ENCODE data around the gene ANXA11. TPM values are rescaled to one million over a fixed set of nuclear protein-coding genes. Genes with fewer than 3 reads are reported as not detected.

Gene ANXA11
- total RNA-seq, 1 experiment from 2014 or later: 56.0 TPM

DNA sequence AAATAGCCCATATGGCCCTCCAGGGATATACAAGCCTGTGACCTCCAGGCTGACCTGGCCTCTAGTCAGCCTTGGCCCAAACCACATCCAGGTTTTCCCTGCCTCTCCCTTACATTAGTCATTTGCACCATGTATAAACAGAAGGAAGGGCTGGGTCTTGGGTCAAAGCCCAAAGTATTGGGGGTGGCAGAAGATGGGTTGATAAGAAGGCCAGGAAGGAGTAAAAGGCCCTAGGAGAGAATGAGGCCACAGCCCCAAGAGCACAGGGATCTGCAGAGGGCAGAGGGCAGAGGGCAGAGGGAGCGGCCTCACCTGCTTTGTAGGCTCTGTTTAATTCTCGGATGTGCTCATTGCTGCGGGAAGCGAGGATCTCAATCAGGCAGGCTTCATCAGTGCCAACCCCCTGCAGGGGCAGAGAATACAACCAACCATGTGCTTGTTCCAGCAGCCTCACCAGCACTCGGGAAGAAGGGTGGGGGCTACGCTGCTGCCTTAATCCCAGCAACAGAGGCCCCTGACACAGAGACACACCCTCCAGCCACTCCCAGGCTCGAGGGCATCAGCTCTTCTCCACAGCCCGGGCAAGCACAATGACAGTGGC lies 41.5 kb downstream of the ANXA11 start:
- DNase-seq: no peak
- H3K36me3 ChIP-seq (ENCODE audit: insufficient read depth, low read length): no peaks in the 10 kb centered on the region
- no peak overlapping the region for H3K9ac ChIP-seq (ENCODE audit: low read length)
- H3K9me2 ChIP-seq (replicated peaks; ENCODE audit: insufficient read depth, low read length): no peaks in the 10 kb centered on the region
- no peaks in the 10 kb centered on the region for H3K27me3 ChIP-seq (ENCODE audit: low read length)
- no peaks in the 10 kb centered on the region for H4K20me1 ChIP-seq (ENCODE audit: insufficient read depth, low read depth, low read length)
- H3K4me1 ChIP-seq (ENCODE audit: low read length): no peaks in the 10 kb centered on the region
- no peaks in the 10 kb centered on the region for H3K9me3 ChIP-seq (ENCODE audit: low read length)
- no peak overlapping the region for H3K4me3 ChIP-seq (ENCODE audit: low read length)
- no peak overlapping the region for H3K27ac ChIP-seq (ENCODE audit: low read length)
- H3K79me2 ChIP-seq (ENCODE audit: low read length): no peaks in the 10 kb centered on the region
- no peak overlapping the region for H2AFZ ChIP-seq (ENCODE audit: low read length)
- no peak overlapping the region for H3K4me2 ChIP-seq (ENCODE audit: low read depth, low read length, poor library complexity, severe bottlenecking)

DNA sequence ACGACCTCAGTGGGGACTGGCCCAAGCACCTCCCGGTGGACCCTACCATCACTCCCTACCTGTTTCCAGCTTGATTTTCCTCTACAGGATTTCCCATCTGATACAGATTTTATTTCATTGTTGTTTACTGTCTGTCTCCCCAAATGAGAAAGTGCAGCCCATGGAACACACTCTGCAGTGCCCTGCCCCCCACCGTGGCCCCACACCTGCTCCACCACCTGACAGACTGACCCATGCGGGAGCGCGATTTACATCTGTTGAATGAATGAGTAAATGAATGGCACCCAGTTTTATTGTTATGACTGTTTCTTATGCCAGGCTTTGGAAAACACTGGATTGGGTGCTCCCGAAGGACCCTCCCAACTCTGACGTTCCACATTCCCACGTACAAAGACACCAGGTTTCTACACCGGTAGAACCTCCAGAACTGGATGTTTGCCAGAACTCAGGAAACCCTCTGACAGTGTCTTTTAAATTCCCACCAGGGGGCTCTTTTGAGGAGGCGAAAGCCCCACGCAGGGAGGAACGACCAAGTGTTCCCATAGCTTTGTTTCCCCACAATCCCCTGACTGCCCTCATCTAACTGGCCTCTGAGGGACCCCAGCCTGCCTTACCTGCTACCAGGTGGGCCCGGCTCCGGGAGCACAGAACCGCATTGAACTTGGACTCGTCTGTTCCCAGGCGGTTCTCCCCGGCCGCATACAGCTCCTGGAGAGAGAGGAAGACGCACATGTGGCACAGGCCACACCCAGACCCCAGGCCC lies 43.8 kb downstream of the ANXA11 start:
- no peaks in the 10 kb centered on the region for H3K9me2 ChIP-seq (replicated peaks; ENCODE audit: insufficient read depth, low read length)
- H3K36me3 ChIP-seq (ENCODE audit: insufficient read depth, low read length): no peaks in the 10 kb centered on the region
- no peaks in the 10 kb centered on the region for H3K79me2 ChIP-seq (ENCODE audit: low read length)
- no peak overlapping the region for H3K4me3 ChIP-seq (ENCODE audit: low read length)
- no peak overlapping the region for H3K27ac ChIP-seq (ENCODE audit: low read length)
- peak; percentile 61 for DNase-seq
- H4K20me1 ChIP-seq (ENCODE audit: insufficient read depth, low read depth, low read length): no peaks in the 10 kb centered on the region
- no peak overlapping the region for H3K4me2 ChIP-seq (ENCODE audit: low read depth, low read length, poor library complexity, severe bottlenecking)
- H3K9me3 ChIP-seq (ENCODE audit: low read length): no peaks in the 10 kb centered on the region
- no peaks in the 10 kb centered on the region for H3K27me3 ChIP-seq (ENCODE audit: low read length)
- no peak overlapping the region for H3K9ac ChIP-seq (ENCODE audit: low read length)
- H3K4me1 ChIP-seq (ENCODE audit: low read length): no peaks in the 10 kb centered on the region
- H2AFZ ChIP-seq (ENCODE audit: low read length): no peak overlapping the region

DNA sequence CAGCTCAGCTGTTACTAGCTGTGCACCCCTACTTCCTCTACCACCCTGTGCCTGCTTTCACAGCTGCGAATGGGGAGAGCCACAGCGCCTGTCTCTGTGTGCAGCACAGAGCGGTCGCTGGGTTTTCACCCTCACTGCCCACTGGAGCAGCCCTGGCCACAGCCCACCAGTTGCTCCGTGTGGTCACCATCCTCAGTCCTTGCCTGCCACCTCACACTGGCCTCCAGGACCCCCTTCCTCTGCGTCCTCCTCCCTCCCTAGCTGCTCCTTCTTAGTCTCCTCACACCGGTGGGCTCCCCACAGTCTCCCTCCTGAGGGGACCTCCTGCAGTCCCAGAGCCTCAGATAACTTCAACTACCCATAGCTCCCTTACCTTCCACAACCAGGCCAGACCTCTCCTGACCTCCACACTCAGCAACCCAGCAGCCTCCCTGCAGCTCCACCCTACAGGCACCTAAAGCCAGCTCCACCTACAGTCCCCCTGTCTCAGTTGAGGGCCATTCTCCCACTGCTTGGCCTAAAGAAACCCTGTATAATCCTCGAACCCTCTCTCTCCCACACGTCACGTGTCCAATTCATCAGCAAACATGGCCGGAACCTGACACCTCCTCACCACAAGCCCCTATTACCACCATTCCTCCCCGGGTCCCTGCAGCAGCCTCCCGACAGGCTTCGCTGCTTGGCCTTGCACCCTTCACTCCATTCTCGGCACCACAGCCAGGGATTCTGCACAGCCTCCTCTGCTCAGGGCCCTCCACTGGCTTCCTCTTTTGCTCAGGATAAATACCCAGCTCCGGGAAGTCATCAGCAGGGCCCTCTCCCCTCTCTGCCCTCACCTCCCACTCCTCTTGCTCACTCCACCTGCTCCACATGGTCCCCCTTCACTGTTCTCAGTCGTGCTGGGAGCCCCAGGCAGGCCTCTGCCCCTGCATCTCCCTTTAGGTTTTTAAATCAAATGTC lies 44.7 kb downstream of the ANXA11 start:
- Histone ChIP-seq H3K27me3 (ENCODE audit: low read length) (no peaks in the 10 kb centered on the region), H3K36me3 (ENCODE audit: insufficient read depth, low read length) (no peaks in the 10 kb centered on the region), H4K20me1 (ENCODE audit: insufficient read depth, low read depth, low read length) (no peaks in the 10 kb centered on the region), H3K4me1 (ENCODE audit: low read length) (no peaks in the 10 kb centered on the region), H3K4me2 (ENCODE audit: low read depth, low read length, poor library complexity, severe bottlenecking) (no peak overlapping the region), H3K9ac (ENCODE audit: low read length) (no peak overlapping the region), H2AFZ (ENCODE audit: low read length) (no peak overlapping the region), H3K9me3 (ENCODE audit: low read length) (no peaks in the 10 kb centered on the region), H3K9me2 (replicated peaks; ENCODE audit: insufficient read depth, low read length) (no peaks in the 10 kb centered on the region), H3K27ac (ENCODE audit: low read length) (no peak overlapping the region), H3K79me2 (ENCODE audit: low read length) (no peaks in the 10 kb centered on the region), H3K4me3 (ENCODE audit: low read length) (no peak overlapping the region)
- DNase-seq: no peak

DNA sequence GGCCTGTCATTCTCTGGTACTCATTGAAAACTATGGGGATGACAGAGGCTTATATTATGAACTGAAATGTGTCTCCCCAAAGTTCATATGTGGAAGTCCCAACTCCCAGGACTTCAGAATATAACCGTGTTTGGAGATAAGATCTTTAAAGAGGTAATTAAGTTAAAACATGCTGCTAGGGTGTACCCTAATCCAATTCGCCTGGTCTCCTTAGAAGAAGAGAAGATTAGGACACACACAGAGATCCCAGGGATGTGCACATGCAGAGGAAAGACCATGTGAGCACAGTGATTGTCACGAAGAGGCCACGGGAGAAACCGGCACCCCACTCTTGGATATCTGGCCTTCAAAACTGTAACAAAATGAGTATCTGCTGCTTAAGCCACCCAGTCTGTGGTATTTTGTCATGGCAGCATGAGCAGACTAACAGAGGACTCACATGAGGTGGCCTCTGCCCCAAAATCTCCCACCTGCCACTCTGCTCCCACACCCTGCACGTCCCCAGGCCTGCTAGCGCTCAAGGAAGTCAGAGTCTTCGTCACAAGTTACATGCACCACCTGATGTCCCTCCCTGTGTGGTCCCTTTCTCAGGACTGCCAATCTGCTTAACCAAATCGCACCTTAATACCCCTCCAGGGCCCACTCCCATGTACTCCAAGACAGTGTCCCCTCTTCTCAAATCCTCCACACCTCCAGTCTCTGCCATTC lies 46.0 kb downstream of the ANXA11 start:
- Histone ChIP-seq H3K9me3 (ENCODE audit: low read length) (no peaks in the 10 kb centered on the region), H3K9me2 (replicated peaks; ENCODE audit: insufficient read depth, low read length) (no peaks in the 10 kb centered on the region), H3K9ac (ENCODE audit: low read length) (no peak overlapping the region), H3K4me3 (ENCODE audit: low read length) (no peak overlapping the region), H3K79me2 (ENCODE audit: low read length) (no peaks in the 10 kb centered on the region), H3K36me3 (ENCODE audit: insufficient read depth, low read length) (no peaks in the 10 kb centered on the region), H3K27ac (ENCODE audit: low read length) (no peak overlapping the region), H4K20me1 (ENCODE audit: insufficient read depth, low read depth, low read length) (no peaks in the 10 kb centered on the region), H3K27me3 (ENCODE audit: low read length) (no peaks in the 10 kb centered on the region), H2AFZ (ENCODE audit: low read length) (no peak overlapping the region), H3K4me2 (ENCODE audit: low read depth, low read length, poor library complexity, severe bottlenecking) (no peak overlapping the region), H3K4me1 (ENCODE audit: low read length) (no peaks in the 10 kb centered on the region)
- no peak for DNase-seq

DNA sequence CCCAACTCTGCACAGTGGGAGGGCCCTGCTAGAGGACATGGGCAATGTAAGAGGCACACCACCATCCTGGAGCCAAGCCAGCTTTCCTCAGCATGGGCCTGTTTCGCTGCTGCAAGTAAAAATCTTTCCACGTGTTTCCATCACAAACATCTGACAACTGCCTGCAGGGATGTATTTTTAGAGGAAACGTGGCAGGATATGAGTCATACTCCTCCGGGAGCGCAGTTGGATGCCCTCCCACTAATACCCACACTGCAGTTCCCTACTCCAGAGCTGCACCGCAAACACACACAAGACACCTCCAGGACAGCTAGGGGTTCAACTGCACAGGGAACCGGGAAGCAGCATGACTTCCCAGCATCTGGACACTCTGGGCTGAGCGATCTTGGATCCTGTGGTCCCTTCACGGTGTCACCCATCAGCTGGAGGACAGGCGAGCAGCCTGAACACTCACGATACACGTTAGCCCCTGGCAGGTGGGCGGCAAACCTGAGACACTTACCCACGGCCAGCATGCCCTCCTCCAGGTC lies 46.7 kb downstream of the ANXA11 start:
- H3K36me3 ChIP-seq (ENCODE audit: insufficient read depth, low read length): no peaks in the 10 kb centered on the region
- H2AFZ ChIP-seq (ENCODE audit: low read length): no peak overlapping the region
- no peaks in the 10 kb centered on the region for H3K9me3 ChIP-seq (ENCODE audit: low read length)
- H3K27me3 ChIP-seq (ENCODE audit: low read length): no peaks in the 10 kb centered on the region
- H3K4me2 ChIP-seq (ENCODE audit: low read depth, low read length, poor library complexity, severe bottlenecking): no peak overlapping the region
- no peak for DNase-seq
- H3K4me3 ChIP-seq (ENCODE audit: low read length): no peak overlapping the region
- H4K20me1 ChIP-seq (ENCODE audit: insufficient read depth, low read depth, low read length): no peaks in the 10 kb centered on the region
- H3K27ac ChIP-seq (ENCODE audit: low read length): no peak overlapping the region
- H3K4me1 ChIP-seq (ENCODE audit: low read length): no peaks in the 10 kb centered on the region
- H3K79me2 ChIP-seq (ENCODE audit: low read length): no peaks in the 10 kb centered on the region
- no peak overlapping the region for H3K9ac ChIP-seq (ENCODE audit: low read length)
- no peaks in the 10 kb centered on the region for H3K9me2 ChIP-seq (replicated peaks; ENCODE audit: insufficient read depth, low read length)

DNA sequence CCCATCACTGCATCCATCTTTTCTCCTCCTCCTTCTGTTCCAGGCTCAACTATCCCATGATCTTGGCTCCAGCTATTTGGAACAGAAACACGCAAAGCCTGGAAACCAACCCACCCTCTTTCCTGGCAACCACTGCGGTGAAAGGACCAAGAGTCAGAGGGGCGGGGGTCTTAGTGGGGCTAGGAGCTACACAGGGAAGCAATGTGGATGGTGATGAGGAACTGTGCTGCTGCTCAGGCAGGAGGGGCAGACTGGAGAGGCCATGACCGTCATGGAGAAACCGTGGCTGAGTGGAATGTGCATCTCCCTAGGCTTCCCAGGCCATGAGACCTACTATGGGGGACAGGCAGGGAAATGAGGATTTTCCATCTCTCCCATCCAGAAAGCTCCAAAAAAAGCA lies 47.2 kb downstream of the ANXA11 start:
- H4K20me1 ChIP-seq (ENCODE audit: insufficient read depth, low read depth, low read length): no peaks in the 10 kb centered on the region
- no peak for DNase-seq

DNA sequence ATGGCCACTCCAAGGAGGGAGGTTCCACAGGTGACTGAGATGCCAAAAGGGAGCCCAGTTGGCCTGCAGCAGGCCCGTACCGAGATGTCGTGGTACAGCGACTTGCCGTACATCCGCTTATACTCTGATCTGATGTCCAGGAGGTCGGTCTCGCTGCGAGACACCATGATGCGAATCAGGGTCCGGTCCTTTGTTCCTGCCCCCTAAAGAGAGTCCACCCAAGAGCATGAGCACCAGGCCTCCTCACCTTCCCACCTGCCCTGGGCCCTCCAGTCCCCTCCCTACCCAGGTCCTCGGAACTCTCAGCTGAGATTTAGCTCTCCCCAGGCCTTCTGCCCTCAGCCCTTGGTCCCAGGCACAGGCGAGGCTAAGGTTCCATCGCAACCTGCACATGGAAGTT lies 47.8 kb downstream of the ANXA11 start:
- H3K79me2 ChIP-seq (ENCODE audit: low read length): no peaks in the 10 kb centered on the region
- no peaks in the 10 kb centered on the region for H3K9me3 ChIP-seq (ENCODE audit: low read length)
- no peaks in the 10 kb centered on the region for H3K4me1 ChIP-seq (ENCODE audit: low read length)
- H3K27ac ChIP-seq (ENCODE audit: low read length): no peak overlapping the region
- no peaks in the 10 kb centered on the region for H4K20me1 ChIP-seq (ENCODE audit: insufficient read depth, low read depth, low read length)
- H3K9ac ChIP-seq (ENCODE audit: low read length): no peak overlapping the region
- H3K4me2 ChIP-seq (ENCODE audit: low read depth, low read length, poor library complexity, severe bottlenecking): no peak overlapping the region
- DNase-seq: no peak
- no peak overlapping the region for H2AFZ ChIP-seq (ENCODE audit: low read length)
- H3K27me3 ChIP-seq (ENCODE audit: low read length): no peaks in the 10 kb centered on the region
- H3K9me2 ChIP-seq (replicated peaks; ENCODE audit: insufficient read depth, low read length): no peaks in the 10 kb centered on the region
- no peak overlapping the region for H3K4me3 ChIP-seq (ENCODE audit: low read length)
- H3K36me3 ChIP-seq (ENCODE audit: insufficient read depth, low read length): no peaks in the 10 kb centered on the region

More for the DNA sequence above, 47.2 kb downstream of the ANXA11 start:
- no peaks in the 10 kb centered on the region for H3K9me3 ChIP-seq (ENCODE audit: low read length)
- no peaks in the 10 kb centered on the region for H3K9me2 ChIP-seq (replicated peaks; ENCODE audit: insufficient read depth, low read length)
- H3K27ac ChIP-seq (ENCODE audit: low read length): no peak overlapping the region
- no peaks in the 10 kb centered on the region for H3K36me3 ChIP-seq (ENCODE audit: insufficient read depth, low read length)
- H2AFZ ChIP-seq (ENCODE audit: low read length): no peak overlapping the region
- H3K4me2 ChIP-seq (ENCODE audit: low read depth, low read length, poor library complexity, severe bottlenecking): no peak overlapping the region
- H3K79me2 ChIP-seq (ENCODE audit: low read length): no peaks in the 10 kb centered on the region
- H3K4me3 ChIP-seq (ENCODE audit: low read length): no peak overlapping the region
- H3K27me3 ChIP-seq (ENCODE audit: low read length): no peaks in the 10 kb centered on the region
- no peaks in the 10 kb centered on the region for H3K4me1 ChIP-seq (ENCODE audit: low read length)
- no peak overlapping the region for H3K9ac ChIP-seq (ENCODE audit: low read length)

All from Karpas-422 (cell line).